NCI-H510A (cell line): Measurements from ENCODE around the gene BLCAP.
"Not testable (repeated sequence)": the region's sequence is repeated elsewhere in the genome, so short reads cannot be mapped to it uniquely, and the experiment has no call there.

Source experiments
- DNase-seq: peaks from one replicate; lab custom pipeline; 2025; lab: John Stamatoyannopoulos, UW

Gene BLCAP, protein sequence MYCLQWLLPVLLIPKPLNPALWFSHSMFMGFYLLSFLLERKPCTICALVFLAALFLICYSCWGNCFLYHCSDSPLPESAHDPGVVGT

GRCh38 chr20:37527638-37528445, at the start of gene BLCAP:
BLCAP (minus strand) TSS chr20:37527876; CDS start chr20:37519174, 8,702 bp downstream.
- DNase-seq: peak; percentile 86

DNA sequence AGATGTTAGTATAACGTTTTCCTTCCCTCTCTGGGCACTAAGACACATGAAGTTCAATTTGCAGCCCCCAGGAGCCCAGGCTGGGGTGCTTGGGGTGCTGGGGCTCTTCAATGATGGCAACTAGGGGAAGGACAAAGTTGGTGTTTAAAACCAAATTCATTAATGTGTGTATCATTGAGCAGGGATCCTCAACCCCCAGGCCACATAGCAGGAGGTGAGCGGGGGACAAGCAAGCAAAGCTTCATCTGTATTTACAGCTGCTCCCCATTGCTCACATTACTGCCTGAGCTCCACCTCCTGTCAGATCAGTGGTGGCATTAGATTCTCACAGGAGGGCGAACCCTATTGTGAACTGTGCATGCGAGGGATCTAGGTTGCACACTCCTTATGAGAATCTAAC, 49.8 kb upstream of the BLCAP start:
- not testable (repeated sequence) for DNase-seq

GRCh38 chr20:37576911-37577310, 49.2 kb upstream of the BLCAP start:
- no peak for DNase-seq

- DNase-seq: no peak
Observed at GRCh38 chr20:37575884-37576283, 48.2 kb upstream of the BLCAP start.

DNA sequence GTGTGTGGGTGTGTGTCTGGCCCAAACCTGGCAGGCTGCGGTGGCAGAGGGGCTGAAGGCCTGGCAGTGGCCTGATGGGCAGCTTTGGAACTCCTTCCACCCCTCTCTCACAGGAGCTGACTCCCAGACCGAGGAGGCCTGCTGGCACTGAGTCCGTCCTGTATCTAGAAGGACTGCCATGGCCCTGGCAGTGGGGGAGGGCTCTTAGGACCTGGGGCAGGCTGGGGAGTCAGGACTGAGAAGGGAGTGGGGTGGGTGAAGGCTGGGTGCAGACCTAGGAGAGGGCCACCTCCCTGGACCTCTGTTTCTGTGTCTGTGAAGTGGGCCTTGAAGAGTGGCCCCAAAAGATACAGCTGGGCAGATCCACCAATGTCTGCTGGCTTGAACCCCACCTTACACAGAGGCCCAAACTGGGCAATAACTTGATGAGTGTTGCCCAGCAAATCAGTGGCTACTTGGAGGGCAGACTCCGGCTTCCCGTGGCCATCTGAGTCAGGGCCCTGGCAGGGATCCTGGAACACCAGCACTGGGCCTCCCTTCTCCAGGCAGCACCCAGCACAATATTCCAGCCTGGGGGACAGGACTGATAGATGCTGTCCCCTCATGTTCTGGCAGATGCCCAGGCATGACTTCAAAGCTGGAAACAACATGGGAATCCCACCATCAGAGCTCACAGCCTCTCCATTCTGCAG, 46.7 kb upstream of the BLCAP start:
- no peak for DNase-seq

DNA sequence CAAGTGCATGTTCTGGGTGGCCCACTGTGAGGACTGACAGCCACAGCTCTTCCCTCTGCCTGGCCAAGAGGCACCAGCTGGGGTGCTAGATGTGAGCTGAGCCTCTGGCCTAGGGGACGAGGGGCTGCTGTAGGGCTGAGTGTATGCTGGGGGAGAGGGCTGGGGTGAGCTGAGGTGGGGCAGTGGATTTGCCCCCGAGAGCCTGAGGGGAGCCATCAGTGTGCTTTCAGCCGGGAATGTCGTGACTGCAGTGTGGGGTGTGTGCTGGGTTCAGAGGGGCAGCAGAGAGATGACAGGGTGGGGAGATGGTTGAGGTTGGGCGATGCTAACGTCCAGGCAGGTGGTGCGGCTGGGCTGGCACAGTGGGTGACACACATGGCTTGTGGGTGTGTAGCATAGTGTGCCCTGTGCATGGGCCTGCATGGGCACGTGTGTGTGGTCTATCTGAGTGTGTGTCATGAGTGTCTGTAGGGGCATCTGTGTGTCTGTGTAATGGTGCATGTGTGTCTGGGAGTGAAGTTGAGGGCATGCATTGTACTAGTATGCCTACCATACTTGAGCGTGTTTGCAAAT, 46.0 kb upstream of the BLCAP start:
- DNase-seq: no peak

DNA sequence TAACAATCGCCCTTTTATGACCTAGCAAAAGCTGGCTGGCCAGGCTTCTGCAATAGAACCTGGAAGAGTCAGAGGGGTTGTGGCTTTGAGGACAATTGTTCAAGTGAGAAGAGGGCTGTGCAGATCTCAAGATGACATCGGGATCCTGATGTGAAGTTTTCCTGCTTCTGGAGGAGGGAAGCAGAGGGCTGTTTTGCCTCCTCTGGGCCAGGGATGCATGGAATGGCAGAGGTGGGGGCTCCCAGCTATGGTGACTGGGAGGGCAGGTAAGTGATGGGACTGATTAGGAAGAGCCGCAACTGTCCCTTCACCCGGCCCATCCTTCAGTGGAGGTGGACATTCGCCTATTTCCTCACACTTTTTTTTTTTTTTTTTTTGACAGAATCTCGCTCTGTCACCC, 43.4 kb upstream of the BLCAP start:
- DNase-seq: no peak

DNA sequence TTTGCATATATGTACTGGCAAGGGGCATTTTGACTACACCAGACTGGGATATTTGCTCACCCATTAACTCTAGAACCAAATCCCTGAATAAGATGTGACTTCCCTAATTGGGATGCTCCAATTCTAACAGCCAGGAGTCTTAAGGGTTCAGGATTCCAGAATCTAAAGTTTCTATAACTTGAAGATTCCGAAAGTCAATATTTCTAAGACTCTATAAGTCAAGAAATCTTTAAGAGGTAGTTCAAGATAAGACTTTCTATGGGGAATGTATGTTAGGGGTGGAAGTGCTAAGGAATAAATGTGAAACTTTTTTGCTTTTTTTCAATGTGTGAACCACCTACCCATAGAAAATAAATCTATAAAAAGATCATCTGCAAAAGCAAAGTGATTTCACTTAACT, 42.7 kb upstream of the BLCAP start:
- no peak for DNase-seq

GRCh38 chr20:37567671-37568588, 40.3 kb upstream of the BLCAP start:
- DNase-seq: no peak

DNA sequence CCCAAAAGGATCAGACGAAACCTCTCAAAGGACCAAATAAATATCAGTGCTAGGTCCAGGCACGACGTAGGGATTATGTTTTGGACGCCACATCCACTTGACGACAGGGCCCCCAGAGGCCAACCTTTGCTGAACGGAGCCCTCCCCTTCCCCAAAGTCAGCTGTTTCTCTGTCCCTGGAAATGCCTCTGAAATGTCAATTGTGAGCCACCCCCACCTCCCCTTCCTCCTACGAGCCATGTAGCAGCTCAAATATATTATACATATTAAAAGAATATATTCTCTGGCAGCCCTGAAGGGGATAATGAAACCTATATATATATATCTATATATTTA, 39.6 kb upstream of the BLCAP start:
- no peak for DNase-seq

DNA sequence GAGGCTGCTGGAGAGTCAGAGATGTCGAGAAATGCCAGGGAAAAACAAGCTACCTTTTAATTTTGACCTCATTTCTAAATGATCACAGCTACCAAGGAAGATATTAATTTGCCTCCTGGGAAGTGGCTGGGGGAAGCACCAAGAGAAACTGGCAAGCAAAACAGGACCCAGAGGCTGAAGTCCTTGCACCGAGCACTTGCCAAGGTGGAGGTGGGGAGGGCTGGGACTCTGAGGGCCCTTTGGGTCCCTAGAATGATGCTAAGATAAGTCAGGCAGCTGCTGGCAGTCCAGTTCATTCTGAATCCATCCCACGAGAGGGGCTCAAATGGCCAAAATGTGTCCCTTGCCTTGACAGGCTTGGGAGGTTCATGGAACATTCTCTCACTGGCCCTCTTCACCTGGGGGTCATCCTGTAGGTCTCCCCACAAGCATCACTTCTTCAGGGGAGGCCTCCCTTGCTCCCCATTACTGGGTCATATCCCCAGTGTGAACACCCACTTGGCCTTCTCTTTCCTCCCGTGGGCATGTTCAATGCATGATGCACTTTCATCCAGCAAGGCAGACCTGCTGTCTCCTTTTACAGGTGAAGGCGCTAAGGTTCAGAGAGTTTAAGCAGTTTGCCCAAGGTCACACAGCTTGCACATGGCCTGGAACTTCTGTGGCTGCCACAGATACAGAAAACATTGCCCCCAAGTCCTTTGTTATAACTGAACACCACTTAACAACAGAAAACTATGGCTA, 39.1 kb upstream of the BLCAP start:
- DNase-seq: no peak

DNA sequence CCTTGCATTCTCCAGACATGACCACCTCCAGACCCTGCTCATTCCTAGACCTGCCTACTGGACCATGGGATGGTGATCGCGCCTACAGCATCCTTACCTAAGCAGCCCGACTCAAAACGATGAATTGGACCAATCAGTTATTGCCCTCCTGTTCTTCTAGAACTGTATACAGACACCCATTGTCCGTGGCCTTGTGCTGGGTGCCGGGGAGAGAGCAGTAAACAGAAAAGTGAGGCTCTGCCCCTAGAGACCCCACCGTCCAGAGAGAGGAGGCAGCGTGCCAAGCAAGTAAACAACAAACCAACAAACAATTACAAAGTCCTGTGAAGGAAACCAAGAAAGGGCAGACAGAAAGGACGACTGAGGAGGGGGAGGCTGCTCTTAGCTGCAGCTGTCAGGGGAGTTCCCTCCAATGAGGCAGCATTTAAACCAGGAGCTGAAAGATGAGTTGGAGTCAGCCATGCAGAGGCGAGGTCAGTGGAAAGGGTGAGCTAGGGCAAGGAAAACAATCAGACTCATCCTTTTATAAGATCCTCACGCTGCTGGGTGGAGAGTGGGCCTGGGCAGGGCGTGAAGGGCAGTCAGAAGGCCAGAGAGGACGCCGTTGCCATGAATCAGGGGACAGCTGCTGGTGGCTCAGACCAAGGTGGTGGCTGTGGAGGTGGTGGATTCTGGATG, 37.6 kb upstream of the BLCAP start:
- no peak for DNase-seq

DNA sequence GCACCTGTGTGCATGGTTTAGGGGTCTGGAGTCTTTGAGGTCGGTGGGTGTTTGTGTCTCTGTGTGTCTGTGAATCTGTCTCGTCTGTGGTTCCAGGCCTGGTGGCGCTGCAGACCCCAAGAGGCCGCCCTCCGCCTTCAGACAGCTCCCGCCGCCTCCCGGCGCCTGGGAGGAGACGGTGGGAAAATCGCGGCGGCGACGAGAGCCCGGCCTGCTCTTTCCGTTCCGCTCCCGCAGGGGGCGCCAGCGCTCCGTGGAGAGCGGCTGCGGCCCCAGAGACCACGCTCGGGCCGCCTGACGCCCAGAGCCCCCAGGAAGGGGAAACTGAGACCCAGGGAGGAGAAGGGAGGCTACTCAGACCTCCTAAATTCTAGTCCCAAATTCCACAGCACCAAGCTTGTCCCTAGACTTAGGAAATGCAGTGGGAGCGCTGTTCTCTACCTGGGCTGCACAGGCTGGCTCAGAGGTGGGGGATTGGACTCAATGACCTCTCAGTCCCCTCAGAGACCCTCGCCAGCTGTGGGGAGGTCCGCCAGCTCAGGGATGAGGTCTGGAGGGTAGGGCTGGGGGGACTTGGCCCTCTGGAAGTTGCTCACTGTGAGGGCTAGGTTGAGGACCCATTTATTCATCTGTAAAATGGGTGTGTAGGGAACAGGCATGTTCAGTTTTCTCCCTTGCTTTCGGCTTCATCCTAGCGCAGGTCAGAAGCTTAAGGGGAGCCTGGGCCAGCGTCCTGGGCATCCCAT, 36.9 kb upstream of the BLCAP start:
- DNase-seq: no peak

DNA sequence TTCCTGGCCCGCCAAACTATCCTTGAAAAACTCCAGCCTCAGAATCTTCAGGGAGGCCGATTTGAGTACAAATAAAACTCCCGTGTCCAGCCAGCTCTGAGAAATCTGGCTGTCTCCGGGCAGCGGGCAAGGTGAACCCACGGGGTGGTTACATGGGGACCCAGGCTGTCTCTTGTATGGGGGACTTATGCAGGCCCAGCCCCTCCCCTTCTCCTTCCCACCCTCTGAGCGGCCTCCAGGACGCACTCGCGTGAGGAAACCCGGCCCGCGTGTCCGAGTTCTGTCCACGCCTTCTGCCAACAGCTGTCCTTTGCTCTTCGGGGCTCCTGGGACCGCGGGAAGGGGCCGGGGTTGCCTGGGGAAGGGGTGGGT, 36.3 kb upstream of the BLCAP start:
- DNase-seq: no peak

DNA sequence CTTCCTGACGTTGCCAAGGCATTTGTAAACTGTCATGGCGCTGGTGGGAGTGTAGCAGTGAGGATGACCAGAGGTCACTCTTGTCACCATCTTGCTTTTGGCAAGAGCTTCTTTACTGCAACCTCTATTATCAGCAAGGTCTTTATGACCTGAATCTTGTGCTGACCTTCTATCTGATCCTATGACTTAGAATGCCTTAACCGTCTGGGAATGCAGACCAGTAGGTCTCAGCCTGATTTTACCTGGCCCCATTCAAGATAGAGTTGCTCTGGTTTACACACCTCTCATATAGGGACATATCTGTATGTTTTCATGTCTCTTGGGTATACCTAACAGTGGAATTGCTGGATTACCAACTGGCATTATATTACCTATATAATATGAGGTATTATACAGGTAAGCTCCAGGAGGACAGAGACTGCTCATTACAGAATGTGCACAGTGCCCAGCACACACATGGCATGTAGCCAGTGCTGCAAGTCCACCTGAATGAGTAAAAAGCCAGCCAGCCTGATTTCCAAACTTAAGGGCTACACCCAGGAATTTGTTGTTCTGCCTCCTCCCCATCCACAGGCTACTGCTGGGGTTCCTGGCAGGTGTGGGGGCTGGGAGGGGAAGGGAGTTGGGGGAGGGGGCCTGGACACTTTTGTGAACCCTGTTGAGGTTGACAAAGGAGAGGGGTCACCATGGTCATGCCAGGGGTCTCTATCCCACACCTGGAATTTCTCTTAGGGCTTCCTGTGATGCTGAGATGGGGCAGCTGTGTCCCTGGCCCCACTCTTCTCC, 35.2 kb upstream of the BLCAP start:
- no peak for DNase-seq

DNA sequence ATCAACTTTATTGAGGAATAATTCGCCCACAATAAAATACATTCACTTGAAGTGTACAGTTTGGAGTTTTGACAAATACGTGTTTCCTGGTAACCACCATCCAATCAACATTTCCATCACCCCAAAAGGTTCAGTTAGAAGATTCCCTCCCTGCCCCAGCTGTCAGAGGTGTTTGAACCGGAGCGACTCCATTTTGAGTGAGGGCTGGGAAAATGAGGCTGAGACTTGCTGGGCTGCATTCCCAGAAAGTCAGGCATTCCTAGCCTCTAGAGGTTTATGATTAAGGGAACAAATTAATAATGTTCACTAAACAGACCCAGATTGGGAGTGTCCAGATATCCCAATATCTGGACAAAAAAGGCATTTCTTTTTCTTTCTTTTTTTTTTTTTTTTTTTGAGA, 33.0 kb upstream of the BLCAP start:
- no peak for DNase-seq

DNA sequence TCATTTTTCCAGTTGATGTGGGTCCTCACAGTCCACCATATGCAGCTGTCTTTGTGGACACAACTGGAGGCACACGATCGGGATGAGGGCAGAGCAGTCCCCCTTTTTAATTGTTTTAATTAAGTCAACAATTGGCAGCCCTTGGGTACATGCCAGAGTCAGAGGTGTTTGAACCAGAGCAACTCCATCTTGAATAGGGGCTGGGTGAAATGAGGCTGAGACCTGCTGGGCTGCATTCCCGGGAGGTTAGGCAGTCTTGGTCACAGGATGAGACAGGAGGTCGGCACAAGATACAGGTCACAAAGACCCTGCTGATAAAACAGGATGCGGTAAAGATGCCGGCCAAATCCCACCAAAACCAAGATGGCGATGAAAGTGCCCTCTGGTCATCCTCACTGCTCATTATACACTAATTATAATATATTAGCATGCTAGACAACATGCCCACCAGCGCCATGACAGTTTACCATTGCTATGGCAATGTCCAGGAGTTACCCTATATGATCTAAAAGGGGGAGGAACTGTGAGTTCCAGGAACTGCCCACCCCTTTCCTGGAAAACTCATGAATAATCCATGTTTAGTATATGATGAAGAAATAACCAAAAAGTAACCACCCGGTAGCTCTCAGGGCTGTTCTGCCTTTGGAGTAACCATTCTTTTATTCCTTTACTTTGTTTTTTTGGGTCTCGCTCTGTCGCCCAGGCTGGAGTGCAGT, 31.8 kb upstream of the BLCAP start:
- DNase-seq: no peak

DNA sequence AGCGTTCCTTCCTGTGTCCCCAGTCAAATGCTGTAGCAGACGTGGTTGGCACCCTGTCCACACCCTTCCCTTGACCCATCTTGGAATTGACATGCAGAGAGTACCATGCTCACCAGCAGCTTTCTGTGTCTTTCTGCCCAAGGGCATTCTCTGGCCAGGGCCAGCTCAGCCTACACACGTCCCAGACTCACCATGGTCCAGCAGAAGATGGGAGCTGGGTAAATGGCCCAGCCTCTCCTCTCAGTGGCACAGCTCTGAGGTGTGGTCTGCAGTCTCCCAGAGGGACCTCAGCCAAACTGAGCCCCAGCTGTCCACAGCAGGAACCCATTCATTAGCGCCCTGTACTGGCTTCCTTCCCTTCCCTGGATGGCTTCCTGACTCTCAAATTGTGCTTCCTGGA, 31.1 kb upstream of the BLCAP start:
- DNase-seq: no peak

DNA sequence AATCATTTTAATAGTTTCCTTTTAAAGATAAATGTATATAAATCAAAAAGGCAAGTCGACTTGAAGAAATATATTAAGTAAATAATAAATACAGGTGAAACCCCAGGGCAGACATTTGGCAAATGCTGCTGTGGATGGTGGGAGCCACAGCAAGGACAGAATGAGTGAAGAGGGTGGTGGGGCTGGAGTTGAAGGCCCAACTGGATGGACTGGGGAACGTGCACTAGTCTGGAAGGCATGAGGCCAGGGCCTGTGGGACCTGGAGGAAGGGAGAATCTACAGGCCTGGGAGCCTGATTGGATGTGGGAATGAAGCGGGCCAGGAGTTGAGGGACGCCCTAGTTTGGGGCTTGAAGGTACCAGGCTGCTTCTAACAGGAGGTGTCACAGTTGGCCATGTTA, 30.6 kb upstream of the BLCAP start:
- DNase-seq: no peak
